CD4-positive, alpha-beta T cell (primary cell): ENCODE measurements around the gene MAPK13. TPM values are rescaled to one million over a fixed set of nuclear protein-coding genes. Genes with fewer than 3 reads are reported as not detected.

Experiments
- ATAC-seq: fragments of 200-7000 bp; cut with Tn5 transposase; one replicate; pipeline ENCODE4 v1.10.0; 2022; ENCODE audit warnings: mild to moderate bottlenecking; ENCODE audit not compliant: poor library complexity
- CTCF ChIA-PET: fragments of 350-600 bp; sonication (Branson Sonifier 250); formaldehyde crosslinking; loops from one replicate; lab custom pipeline; 2021; ENCODE audit warnings: antibody characterized with exemption, inconsistent platforms; lab: Charles Lee
- POLR2A ChIA-PET: fragments of 350-600 bp; sonication (Branson Sonifier 250); formaldehyde crosslinking; loops from one replicate; lab custom pipeline; 2021; ENCODE audit warnings: antibody characterized with exemption, inconsistent platforms; lab: Charles Lee
- DNase-seq, 14 experiments: peaks; one replicate each; pipeline ENCODE4 v3.0.0-alpha.2; 2013 to 2020; ENCODE audit warnings: mixed read lengths in 2 of 14
- H3K27ac ChIP-seq, 2 donors: one replicate each; pipeline versions ENCODE4 v1.5.1 to v1.7.0; 2013; ENCODE audit warnings: low read length in 2 of 2, low read depth in 1 of 2, mild to moderate bottlenecking in 1 of 2
- H3K27me3 ChIP-seq, 2 experiments: 1 replicate in 1 of 2; 2 replicates in 1 of 2; pipeline versions ENCODE4 v1.6.1 to v1.7.0; 2013; ENCODE audit warnings: low read length in 2 of 2, control low read depth in 1 of 2, mild to moderate bottlenecking in 1 of 2, moderate library complexity in 1 of 2; ENCODE audit not compliant: insufficient read depth in 2 of 2, control insufficient read depth in 1 of 2
- H3K36me3 ChIP-seq: one replicate; pipeline ENCODE4 v1.6.1; 2013; ENCODE audit warnings: low read length, control low read depth; ENCODE audit not compliant: insufficient read depth
- H3K4me1 ChIP-seq: one replicate; pipeline ENCODE4 v1.6.1; 2013; ENCODE audit warnings: low read length, control low read depth; ENCODE audit not compliant: insufficient read depth
- H3K4me3 ChIP-seq: one replicate; pipeline ENCODE4 v1.5.1; 2013; ENCODE audit warnings: mild to moderate bottlenecking, low read length, moderate library complexity
- H3K9me3 ChIP-seq, 2 experiments: 1 replicate in 1 of 2; 2 replicates in 1 of 2; pipeline versions ENCODE4 v1.6.1 to v1.7.0; 2013; ENCODE audit warnings: low read length in 2 of 2, mild to moderate bottlenecking in 2 of 2, control low read depth in 1 of 2, moderate library complexity in 1 of 2; ENCODE audit not compliant: control insufficient read depth in 1 of 2, insufficient read depth in 1 of 2
- H3K27ac Mint-ChIP-seq: one replicate; pipeline ENCODE4 v1.8.0; 2020; ENCODE audit warnings: mixed read lengths
- H3K27me3 Mint-ChIP-seq: one replicate; pipeline ENCODE4 v1.8.0; 2021; ENCODE audit warnings: mixed read lengths
- H3K36me3 Mint-ChIP-seq: one replicate; pipeline ENCODE4 v1.8.0; 2021; ENCODE audit warnings: low read depth, mixed read lengths
- H3K4me1 Mint-ChIP-seq: one replicate; pipeline ENCODE4 v1.8.0; 2021; ENCODE audit warnings: low read depth, mixed read lengths
- H3K4me3 Mint-ChIP-seq: one replicate; pipeline ENCODE4 v1.8.0; 2020; ENCODE audit warnings: mild to moderate bottlenecking, mixed read lengths
- H3K9me3 Mint-ChIP-seq: one replicate; pipeline ENCODE4 v1.8.0; 2020; ENCODE audit warnings: mixed read lengths
- CTCF ChIP-seq: fragments of 200-600 bp; IDR thresholded peaks from one replicate; pipeline ENCODE4 v1.8.0; 2022; ENCODE audit warnings: antibody characterized with exemption, mild to moderate bottlenecking
- intact Hi-C, 2 experiments: fragments of 100-400 bp; cut with DNase I in 1 of 2; cut with micrococcal nuclease in 1 of 2; formaldehyde crosslinking; loops; one replicate each; pipeline versions ENCODE4 v1.15.1 to v1.9.0; 2023 to 2025; cut with DNase I, micrococcal nuclease
- total RNA-seq, 174 experiments: library from RNA in 2 of 174; stranded (reverse) in 2 of 174; gene quantifications; one replicate each; pipeline ENCODE4 v1.2.3 and lab custom pipeline; 2021 to 2026

The MAPK13 gene
- total RNA-seq, 2 experiments from 2014 or later = 58.5 to 63.5 TPM

- Mint-ChIP-seq H3K9me3 (no peaks in the 10 kb centered on the region), H3K4me1 (peaks cover 95% of the 10 kb centered on the region), H3K36me3 (no peaks in the 10 kb centered on the region), H3K27me3 (no peaks in the 10 kb centered on the region), H3K27ac (peak overlapping the region; percentile 97), H3K4me3 (peak overlapping the region; percentile 76)
- intact Hi-C loops = loop anchor here (1.0 to 10.0 kb wide), 4 partner anchors 9 to 239 kb away; no protein-coding TSS in a partner anchor
- no peak overlapping the region for H3K4me3 ChIP-seq
- no peak for DNase-seq
- no peak for ATAC-seq
- no peaks in the 10 kb centered on the region for H3K27me3 ChIP-seq
- no peaks in the 10 kb centered on the region for H3K36me3 ChIP-seq
- no peaks in the 10 kb centered on the region for H3K9me3 ChIP-seq
- peaks cover 97% of the 10 kb centered on the region for H3K4me1 ChIP-seq
- TF ChIP-seq CTCF = no peak
- ChIA-PET POLR2A (interaction anchor here (0.9 to 4.9 kb wide), 11 partner anchors 9 to 322 kb away, joined by 3 to 68 read pairs (median 15); partner anchors contain the start of genes BRPF3, MAPK13 and MAPK14), CTCF (interaction anchor here (0.6 to 4.2 kb wide), 8 partner anchors 10 to 219 kb away, joined by 3 to 33 read pairs (median 4); partner anchors contain the start of genes MAPK13 and MAPK14)
- peak overlapping the region; percentile 93 to 95 for H3K27ac ChIP-seq
Observed at GRCh38 chr6:36121787-36122494, 8.4 kb upstream of the MAPK13 start.

GRCh38 chr6:36122495-36123269 lies 7.6 kb upstream of the MAPK13 start:
- ChIA-PET CTCF (interaction anchor here (4.2 kb wide), 1 partner anchor 9 kb away, joined by 33 read pairs; the partner anchor contains the start of gene MAPK13), POLR2A (interaction anchor here (1.3 to 4.9 kb wide), 5 partner anchors 9 to 94 kb away, joined by 3 to 68 read pairs (median 50); partner anchors contain the start of genes MAPK13 and MAPK14)
- no peak for DNase-seq

More at GRCh38 chr6:36122495-36123269, 7.6 kb upstream of the MAPK13 start:
- no peaks in the 10 kb centered on the region for H3K36me3 ChIP-seq
- Mint-ChIP-seq H3K4me3 (no peak overlapping the region), H3K27ac (peak overlapping the region; percentile 97), H3K4me1 (peaks cover 90% of the 10 kb centered on the region), H3K9me3 (no peaks in the 10 kb centered on the region), H3K27me3 (no peaks in the 10 kb centered on the region), H3K36me3 (no peaks in the 10 kb centered on the region)
- no peak overlapping the region for H3K4me3 ChIP-seq
- TF ChIP-seq CTCF = no peak
- H3K27ac ChIP-seq = peak overlapping the region; percentile 93 to 95
- peaks cover 97% of the 10 kb centered on the region for H3K4me1 ChIP-seq
- intact Hi-C loops = loop anchor here (2.0 to 10.0 kb wide), 3 partner anchors 162 to 238 kb away; no protein-coding TSS in a partner anchor
- H3K27me3 ChIP-seq = no peaks in the 10 kb centered on the region
- no peaks in the 10 kb centered on the region for H3K9me3 ChIP-seq
- ATAC-seq = no peak
